GM10847 (cell line): ENCODE results near the gene JPT2.

Experiments used
- POLR2A ChIP-seq: IDR thresholded peaks from 2 replicates; pipeline ENCODE4 v1.6.1; 2011; ENCODE audit not compliant: insufficient read length; ENCODE audit errors: extremely low read depth

The JPT2 gene

DNA sequence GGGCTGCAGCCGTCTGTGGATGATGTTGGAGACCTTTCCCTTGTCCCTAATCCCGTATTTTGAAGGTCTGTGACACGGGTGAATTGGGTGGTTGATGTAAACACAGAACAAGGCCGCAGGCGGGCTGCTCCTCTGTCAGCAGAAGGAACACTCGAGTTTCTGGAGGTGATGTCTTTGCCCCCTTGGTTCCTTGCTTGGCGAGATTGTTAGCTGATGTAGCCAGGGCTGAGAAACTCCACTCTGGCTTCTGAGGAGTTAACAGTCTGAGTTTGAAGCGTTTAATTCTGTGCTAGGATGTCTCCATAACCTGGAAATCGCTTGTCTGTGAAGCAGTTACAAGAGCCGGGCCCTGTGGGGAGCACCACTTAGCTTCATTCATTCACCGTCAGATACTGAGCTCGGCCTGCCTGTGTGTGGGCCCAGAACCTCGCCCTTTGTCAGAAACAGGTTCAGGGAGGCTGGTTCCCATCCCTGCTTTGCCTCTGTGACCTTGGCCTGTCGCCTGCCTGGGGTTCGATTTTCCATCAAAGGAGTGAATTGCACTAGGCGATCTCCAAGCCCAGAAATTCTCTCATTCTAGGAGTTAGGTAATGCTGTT, 29.2 kb downstream of the JPT2 start:
- no peak for TF ChIP-seq POLR2A

DNA sequence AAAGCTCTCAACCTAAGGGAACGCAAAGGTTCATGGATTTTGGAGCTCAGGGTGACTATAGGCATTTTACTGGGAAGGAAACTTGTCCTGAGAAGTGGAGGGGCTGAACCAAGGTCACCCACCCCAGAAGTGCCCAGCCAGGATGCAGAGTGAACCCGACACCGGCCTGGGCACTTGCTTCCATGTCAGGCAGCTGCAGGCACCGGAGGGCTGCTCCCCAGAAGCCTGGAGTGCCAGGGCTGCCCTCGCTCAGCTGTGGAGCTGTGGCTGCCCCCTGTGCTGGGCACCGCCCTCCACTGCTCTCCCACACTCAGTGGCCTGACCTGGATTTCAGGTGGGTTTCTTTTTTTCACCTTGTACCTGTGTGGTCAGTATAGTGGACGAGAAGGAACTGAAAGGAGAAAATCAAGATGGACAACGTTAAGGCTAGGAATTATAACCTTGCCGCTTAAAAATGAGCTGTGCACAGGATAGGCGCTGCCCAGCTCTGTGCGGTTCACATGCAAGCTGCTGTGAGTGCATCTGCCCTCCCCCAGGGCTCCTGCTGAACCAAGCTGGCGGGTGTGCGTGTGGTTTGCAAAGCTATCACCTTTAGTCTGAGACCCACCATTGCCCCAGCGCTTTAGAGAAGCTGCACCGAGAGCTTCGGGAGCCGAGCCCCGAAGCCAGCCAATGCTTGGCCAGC, 30.1 kb downstream of the JPT2 start:
- TF ChIP-seq POLR2A: no peak

DNA sequence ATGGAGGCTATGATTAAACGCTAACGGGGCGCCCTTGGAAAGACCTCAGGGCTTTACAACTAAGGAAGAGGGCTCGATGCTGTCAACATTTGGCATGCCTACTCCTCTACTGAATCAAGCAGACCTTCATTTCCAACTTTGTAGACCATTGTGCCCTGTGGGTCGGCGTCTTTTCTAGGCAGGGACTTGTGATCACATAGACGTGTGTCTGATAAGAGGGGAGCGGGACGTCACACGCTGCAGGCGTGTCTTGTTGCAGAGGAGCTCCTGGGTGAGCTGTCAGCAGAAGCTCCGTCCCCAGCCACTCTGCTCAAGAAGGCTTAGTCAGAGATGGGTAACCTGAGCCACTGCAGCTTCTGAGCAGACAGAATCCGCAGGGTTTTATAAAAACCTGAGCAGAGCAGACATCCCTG, 30.7 kb downstream of the JPT2 start:
- TF ChIP-seq POLR2A: no peak

DNA sequence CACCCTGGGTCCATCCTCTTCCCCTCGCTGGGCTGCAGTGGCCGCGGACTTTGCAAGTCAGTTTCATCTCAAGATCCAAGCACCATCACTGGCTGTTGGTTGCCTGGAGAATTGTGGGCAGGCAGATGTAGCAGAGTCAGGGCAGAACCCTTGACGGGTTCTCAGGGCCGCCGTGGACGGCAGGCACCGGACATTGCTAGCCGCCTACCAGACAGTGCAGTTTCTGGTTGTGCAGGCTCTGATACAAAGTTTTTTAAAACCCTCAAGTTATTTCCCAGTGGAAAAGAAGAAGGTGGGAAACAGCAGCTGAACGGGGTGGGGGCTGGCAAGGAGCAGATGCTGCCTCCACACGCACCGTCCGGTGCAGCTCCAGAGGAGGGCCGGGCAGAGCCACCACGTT, 31.3 kb downstream of the JPT2 start:
- no peak for TF ChIP-seq POLR2A

DNA sequence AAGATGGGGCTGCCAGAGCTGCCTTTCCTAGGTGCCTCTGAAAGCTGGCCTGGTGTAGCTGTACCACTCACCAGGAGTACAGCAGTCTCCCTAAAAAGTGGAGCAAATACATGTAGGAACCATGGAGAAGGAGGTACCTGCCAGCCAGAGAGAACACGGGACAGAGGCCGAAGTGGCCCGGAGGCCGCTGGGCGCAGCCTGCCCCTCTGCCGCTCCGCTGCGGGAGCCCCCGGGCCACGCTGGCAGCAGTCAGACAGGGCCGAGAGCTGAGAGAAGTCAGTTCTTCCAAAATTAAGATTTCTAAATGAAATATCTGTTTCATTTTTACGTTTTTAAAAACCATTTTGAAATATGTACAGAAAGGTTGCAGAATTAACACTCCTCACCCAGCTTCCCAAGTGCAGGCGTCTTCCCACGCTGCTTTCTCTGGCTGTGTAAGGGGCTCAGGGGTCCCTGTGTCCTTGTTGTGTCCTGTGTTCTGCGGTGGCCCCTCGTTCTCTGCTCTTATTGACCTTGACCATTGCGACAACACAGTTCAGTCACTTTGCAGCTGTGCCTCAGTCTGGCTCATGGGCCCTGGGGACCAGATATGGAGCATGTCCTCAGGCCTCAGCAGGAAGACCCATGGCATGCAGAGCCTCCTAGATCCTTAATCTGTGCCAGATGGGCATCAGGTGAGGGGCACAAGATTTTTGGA, 32.9 kb downstream of the JPT2 start:
- TF ChIP-seq POLR2A: no peak

DNA sequence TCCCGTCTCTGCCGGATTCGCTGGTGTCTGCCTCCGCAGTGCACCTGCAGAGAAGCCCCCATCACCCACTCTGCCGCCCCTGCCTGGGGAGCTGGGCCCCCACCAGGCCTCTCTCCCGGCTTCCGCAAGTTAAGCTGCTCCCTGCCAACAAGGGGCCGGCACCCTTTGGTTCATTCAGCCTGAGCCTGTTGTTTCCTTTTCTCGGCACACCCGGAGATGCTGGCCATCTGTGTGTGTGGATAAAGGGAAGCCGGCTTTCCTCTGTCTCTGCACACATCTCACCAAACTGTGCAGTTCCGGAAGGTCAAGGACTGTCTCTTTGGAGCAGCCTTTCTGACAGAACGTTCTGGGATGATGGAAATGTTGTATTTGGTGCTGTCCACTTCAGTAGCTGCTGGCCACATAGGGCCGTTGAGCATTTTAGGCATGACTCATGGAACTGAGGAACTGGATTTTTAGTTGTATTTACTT, 34.7 kb downstream of the JPT2 start:
- no peak for TF ChIP-seq POLR2A

DNA sequence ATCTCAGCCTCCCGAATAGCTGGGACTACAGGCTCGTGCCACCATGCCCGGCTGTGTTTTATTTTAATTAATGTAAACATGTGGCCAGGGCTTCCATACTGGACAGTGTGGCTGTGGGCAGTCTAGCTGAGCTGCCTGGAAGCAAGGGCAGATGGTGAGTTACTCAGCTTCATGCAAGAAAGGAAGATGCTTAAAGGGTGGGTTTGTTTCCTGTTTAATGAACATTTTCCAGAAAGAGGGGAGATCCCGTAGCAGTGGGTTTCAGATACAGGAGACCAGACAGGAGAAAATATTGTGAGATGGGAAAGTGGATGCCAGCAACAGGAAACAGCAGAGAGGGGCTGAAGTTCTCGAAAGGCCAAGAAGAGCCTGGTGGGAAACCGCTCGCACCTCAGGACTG, 35.3 kb downstream of the JPT2 start:
- TF ChIP-seq POLR2A: no peak

DNA sequence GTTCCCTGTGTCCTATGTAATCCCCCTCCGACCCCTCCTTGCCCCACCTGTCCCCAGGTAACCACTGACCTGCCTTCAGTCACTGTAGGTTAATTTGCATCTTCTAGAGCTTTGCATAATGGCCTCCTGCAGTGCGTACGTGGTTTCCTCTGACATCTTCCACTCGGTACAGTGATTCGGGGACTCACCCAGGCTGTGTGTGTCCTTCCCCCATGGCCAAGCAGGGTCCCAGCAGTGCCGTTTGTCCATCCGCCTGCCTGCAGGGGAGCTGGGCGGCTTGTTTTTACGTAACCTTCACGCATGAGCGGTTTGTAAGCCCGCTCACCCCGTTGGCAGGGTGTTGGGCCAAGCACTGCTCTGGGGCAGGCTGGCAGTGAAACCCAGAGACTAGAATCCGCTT, 35.9 kb downstream of the JPT2 start:
- TF ChIP-seq POLR2A: peak; percentile 26

DNA sequence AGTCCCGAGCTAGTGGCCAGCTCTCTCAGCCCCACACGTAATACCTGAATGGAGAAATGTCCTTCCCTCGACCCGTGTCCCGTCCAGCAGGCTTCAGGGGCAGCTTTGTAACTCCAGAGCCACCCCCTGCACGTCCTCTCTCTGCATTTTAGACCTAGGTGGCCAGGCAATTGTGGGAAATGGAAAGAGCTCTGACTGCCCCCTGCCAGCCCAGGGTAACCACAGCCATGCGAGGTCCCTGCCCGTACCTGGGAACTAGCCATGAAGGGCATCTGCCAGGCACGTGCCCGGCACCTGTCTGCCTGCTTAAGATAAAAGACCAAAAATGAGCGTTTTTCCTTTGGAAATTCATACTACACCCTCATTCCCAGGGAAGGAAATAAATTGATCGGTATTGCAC, 37.1 kb downstream of the JPT2 start:
- TF ChIP-seq POLR2A: no peak

DNA sequence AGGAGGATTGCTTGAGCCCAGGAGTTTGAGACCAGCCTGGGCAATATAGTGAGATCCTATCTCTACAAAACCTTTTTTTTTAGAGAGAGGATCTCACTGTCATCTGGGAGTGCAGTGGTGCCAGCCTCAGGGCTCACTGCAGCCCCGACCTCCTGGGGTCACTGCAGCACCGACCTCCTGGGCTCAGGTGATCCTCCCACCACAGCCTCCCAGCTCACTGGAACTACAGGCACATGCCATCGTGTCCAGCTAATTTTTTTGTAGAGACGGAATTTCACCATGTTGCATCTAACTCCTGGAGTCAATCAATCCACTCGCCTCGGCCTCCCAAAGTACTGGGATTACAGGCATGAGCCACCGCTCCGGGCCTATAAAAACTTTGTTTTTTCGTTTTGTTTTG, 43.3 kb downstream of the JPT2 start:
- TF ChIP-seq POLR2A: no peak

DNA sequence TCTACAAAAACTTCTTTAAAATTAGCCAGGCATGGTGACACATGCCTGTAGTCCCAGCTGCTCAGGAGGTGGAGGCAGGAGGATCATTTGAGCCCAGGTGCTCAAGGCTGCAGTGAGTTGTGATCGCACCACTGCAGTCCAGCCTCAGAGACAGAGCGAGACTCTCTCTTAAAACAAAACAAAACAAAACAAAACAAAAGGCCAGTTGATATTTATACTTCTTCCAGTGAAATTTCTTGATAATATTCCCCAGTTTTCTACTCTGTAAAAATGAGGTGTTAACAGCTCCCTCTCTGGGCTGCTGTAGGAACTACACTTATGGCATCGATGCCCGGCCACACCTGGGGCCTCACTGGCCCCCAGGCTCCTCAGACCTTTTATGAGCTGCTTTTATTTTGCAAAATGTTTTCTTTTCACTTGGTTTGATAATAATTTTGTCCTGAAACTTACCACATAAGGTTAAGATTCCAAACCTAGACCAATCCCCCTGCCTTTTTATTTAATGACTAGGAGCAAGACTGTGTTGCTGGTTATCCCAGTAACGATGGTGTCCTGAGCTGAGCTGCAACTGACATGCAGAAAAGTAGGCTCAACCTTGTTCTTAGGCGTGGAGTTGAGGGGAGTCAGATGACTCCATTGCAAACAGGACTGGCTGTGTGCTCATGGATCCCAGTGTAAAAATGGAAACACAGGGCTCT, 45.5 kb downstream of the JPT2 start:
- no peak for TF ChIP-seq POLR2A

DNA sequence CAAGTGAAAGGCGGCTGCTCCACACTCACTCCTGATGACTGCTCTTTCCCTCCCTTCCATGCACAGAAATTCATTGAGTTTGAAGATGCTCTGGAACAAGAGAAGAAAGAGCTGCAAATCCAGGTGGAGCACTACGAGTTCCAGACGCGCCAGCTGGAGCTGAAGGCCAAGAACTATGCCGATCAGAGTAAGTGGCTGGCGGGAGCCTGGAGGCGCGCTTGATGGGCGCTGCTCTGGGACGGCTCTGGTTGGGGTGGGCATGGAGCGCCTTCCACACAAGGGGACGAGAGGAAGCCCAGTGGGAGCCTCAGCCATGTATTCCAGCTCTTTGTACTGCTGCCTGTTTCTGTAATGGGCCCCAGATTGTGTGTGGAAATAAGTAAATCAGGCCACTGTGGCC, 46.4 kb downstream of the JPT2 start:
- TF ChIP-seq POLR2A: no peak

DNA sequence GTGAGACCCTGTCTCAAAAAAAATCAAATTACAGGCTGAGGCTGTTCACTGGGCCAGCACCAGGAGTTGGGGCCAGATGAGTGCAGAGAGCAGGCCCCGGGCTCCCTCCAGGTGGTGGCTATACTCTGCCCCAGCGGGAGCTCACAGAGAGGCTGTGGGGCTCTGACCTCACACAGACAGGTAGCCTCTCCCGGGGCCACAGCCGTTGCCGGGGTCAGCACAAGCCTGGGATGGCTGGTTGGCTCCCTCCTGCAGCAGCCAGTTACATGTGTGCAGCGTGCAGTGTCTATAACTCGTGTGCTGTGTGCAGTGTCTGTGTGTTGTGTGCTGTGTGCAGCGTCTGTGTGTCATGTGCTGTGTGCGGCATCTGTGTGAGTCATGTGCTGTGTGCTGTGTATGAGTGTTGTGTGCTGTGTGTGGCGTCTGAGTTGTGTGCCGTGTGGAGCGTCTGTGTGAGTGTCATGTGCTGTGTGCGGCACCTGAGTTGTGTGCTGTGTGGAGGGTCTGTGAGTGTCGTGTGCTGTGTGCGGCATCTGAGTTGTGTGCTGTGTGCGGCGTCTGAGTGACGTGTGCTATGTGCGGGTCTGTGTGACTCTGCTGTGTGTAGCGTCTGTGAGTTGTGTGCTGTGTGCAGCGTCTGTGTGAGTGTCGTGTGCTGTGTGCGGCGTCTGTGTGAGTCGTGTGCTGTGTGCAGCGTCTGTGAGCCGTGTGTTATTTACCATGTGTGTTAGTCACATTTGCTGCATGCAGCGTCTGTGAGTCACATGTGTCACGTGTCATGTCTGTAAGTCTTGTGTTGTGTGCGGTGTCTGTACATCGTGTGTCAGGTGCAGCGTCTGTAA, 48.8 kb downstream of the JPT2 start:
- no peak for TF ChIP-seq POLR2A

DNA sequence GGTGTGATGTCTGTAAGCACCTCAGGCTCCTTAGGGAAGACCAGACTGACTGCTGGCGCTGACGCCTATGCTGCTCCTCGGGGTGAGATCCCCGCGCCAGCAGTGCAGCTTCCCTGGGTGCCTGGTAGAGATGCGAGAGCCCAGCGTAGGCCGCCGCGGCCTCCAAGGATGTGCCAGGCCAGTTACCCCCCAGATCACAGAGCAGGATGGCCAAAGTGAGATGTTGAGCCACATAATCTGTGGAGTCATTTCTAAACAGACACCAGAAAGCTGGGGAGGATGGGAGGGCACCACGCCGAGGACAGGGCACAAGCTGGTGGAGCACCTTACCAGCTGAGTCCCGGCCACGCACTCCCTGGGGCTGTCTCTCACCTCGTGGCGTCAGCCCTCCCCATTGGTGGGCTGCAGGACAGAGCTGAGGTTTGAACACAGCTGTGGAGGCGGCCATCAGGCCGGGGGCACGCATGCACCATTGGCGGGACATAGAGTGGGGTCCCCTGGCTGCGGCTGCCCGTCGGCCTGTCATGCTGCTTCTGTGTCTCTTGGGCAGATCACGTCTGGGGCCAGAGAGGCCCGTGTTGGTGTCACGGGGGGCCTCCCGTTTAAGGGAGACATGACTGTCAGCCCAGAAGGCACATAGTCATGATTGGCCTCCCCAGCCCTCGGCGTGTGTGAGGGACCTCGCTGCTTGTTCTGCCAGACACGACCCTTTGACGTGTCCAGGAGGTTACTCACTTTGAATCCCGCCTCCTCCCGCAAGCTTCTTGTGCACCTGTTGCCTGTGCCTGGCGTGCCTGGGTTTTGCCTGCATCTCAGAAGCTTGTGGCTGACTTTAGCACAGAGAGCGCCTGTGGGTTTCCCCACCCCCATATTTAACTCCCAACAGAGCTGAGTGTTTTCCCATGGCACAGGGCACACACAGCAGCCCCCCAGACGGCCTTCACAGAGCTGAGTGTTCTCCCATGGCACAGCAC, 49.9 kb downstream of the JPT2 start:
- no peak for TF ChIP-seq POLR2A

DNA sequence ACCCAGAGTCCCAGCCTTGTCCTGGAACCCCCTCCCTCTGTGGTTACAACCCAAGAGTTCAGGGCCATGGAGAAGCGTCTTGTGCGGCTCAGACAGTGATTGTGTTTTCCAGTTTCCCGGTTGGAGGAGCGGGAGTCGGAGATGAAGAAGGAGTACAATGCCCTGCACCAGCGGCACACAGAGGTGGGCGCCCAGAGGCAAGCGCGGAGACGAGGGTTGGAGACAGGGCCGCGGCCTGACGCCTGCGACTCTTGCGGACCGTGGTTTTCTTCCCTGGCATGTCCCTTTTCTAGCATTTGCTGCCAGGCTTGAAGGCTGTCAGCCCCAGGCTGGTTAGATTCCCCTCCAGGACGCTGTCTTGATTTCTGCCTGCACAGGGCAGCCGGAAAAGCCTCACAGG, 50.9 kb downstream of the JPT2 start:
- no peak for TF ChIP-seq POLR2A
